ENCODE results near the gene DGKD.
"Not testable (repeated sequence)": the region's sequence is repeated elsewhere in the genome, so short reads cannot be mapped to it uniquely, and the experiment has no call there.

DGKD gene
- 114 to 140 reads per million in 2 donors for total RNA-seq

DNA sequence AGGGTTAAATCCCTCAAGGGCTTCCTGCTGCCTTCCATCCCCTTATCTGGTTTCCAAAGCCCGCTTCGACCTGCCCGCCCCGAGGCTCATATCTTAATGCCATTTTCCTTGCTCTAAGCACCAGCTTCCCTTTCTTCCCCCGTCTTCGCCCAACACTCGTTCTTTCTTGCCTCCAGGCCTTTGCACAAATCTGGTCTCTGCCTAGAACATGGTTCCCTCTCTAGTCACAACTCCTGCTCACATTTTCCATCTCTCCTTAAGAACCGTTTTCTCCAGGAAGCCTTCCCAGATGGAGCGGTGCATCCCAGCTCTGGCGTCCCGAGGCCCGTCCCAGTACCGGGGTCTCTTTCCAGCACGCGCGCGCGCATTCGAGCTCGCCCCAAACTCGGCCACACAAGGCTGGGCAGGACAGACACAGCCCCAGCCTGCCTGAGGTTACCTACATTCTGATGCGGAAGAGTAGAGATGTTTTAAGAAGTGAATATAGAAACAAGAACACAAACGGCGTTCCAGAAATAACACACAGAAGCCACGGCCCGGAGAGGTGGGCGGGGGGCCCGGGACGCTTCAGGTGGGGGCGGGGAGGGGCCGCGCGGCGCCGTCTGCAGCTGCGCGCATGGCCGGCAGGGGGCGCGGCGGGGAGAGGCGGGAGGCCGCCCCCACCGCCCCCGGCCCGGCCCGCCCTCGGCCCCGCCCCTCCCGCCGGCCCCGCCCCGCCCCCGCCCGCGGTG is at the start of gene DGKD:
Gene DGKD, plus strand, starts transcription at position 726 of the 731 bp plus-strand sequence. CDS start 25 bp downstream, outside the sequence.
- DNase-seq = peak; percentile 77

DNA sequence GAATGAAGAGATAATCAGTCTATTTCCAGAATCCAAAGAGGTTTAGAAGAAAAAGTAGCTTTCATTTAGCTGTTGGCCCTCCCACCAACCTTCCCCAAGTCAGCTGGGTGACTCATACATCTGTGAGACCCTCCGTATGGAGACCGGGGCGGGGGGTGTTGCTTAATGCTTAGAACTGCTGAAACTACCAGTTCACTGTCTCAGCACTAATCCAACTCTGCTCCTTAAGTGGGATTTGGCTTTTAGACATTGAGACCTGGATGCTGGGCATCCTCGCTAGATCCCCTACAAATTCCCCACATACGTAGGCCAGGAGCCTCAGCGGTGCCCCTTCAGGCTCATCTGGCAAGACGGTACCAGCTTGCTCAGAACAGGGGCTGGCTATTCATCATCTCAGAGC is 46.7 kb upstream of the DGKD start, which contains the start of gene SAG:
Gene SAG, plus strand, starts transcription at position 252 of the 400 bp plus-strand sequence. CDS start 1,374 bp downstream, outside the sequence.
- no peak for DNase-seq

DNA sequence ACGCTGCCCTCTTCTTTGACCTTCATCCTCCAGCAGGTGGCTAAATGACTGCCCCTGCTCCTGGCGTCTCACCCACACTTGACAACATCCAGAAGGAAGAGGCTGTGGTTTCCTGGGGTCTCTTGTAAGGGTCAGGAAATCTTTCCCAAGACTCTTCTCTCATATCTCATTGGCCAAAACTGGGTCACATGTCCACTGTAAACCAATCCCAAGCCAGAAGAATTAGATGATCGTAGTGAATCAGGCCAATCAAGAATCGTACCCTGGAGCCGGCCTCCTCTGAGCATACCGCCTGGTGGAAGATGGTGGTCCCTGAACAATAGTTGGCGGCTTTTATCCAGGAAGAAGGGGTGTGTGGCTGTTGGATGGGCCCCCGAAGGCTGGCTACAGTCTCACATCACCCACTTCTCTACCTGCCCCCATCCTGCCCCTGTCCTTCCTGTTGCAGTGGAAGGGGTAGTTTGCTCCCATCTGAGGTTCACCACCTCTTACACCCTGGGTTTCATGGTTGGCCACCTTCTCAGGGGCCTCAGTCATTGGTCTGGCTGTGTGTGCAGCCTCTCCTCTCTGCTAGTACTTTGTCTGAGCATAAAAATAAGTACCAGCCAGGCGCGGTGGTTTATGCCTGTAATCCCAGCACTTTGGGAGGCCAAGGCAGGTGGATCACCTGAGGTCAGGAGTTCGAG is 42.9 kb upstream of the DGKD start:
- DNase-seq = no peak

GRCh38 chr2:233312874-233313273 is 41.4 kb upstream of the DGKD start:
- DNase-seq = no peak

GRCh38 chr2:233314180-233314925 is 39.9 kb upstream of the DGKD start:
- DNase-seq = no peak

- DNase-seq = no peak
Observed at GRCh38 chr2:233317196-233317943, 36.9 kb upstream of the DGKD start.

DNA sequence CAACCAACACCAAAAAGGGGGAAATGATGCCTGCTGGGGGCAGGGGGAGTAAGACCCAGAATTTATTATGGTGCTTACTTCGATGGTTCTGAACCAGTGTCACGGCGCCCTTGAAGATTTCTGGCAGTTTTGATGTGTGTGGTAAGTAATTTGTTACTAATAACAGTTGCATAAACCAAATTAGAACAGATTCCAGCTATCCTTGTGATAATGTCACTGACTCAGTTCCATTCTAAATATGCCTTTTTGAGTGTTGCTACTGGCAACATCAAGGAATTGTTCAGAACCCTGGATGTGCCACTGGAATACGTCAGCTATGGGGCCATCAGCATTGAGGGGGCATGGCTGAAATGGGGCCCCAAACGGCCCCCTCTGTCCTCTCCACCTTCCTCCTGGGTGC is 35.0 kb upstream of the DGKD start:
- DNase-seq = no peak

GRCh38 chr2:233320470-233320869 is 33.8 kb upstream of the DGKD start:
- no peak for DNase-seq

GRCh38 chr2:233321166-233321565 is 33.1 kb upstream of the DGKD start:
- DNase-seq = no peak

DNA sequence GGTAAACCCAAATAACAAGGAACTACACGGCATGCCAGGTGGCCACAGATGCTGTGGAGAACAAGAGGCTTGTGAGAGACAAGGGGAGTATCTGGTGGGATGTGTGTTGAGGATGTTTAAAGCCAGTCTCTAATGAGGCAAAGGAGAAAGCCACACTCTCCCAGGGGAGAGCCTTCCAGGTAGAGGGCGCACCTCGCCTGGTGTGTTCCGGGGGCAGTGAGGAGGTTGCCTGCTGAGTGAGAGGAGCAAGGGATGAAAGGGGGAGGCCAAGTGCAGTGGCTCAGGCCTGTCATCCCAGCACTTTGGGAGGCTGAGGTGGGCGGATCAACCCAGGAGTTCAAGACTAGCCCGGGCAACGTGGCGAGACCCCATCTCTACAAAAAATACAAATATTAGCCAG is 30.4 kb upstream of the DGKD start:
- no peak for DNase-seq

DNA sequence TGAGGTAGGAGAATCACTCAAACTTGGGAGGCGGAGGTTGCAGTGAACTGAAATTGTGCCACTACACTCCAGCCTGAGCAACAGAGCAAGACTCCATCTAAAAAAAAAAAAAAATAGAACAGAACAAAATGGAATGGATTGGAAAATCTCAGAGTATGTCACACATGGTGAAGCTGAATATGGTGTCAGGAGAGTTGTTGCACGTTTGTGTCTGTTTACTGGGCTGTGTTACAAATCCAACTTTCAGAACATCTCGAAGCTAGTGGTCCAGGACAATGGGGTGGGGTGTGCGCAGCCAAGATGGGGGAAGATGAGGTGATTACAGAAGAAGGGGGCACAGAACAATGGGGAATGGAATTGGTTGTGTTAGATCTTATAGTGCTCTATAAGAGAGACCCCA is 29.0 kb upstream of the DGKD start:
- DNase-seq = no peak

- no peak for DNase-seq
Observed at GRCh38 chr2:233325814-233326213, 28.5 kb upstream of the DGKD start.

GRCh38 chr2:233326500-233326899 is 27.8 kb upstream of the DGKD start:
- DNase-seq = no peak

- DNase-seq = no peak
Observed at GRCh38 chr2:233328922-233329321, 25.4 kb upstream of the DGKD start.

- DNase-seq = no peak
Observed at GRCh38 chr2:233329489-233330135, 24.7 kb upstream of the DGKD start.

DNA sequence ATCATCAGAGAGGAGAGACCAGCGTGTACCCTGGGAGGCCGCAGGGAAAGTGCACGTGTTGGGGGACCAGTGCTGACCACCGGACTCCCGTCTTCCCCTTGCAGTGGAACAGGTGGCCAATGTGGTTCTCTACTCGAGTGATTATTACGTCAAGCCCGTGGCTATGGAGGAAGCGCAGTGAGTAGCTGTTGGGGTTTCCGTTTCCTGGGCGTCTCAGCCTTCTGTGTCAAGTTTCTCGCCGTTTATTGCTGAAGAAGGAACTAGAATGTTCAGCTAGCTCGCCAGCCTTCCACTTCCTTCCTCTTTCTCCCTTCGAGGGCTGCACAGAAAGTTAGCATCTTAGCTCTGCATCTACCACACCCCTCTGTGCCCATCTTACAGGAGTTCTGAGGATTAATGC is 22.8 kb upstream of the DGKD start:
- peak; percentile 59 for DNase-seq

- no peak for DNase-seq
Observed at GRCh38 chr2:233332125-233332524, 22.2 kb upstream of the DGKD start.

- no peak for DNase-seq
Observed at GRCh38 chr2:233334915-233335314, 19.4 kb upstream of the DGKD start.

- not testable (repeated sequence) for DNase-seq
Observed at GRCh38 chr2:233336091-233336490, 18.2 kb upstream of the DGKD start.

DNA sequence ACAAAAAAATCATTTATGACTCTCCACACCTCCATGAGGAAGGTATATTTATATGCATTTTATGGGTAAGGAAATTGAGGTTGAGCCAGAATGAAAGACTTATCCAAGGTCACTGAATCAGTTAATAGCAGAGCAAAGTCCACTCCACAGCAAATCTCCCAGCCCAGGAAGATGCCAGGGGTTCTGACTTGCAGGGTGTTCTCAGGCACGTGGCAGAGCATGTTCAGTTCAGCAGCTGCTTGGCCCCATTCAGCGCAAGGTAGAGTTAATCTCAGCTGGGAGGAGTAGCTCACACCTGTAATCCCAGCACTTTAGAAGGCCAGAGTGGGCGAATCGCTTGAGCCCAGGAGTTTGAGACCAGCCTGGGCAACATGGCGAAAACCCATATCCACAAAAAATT is 17.8 kb upstream of the DGKD start:
- DNase-seq = no peak

DNA sequence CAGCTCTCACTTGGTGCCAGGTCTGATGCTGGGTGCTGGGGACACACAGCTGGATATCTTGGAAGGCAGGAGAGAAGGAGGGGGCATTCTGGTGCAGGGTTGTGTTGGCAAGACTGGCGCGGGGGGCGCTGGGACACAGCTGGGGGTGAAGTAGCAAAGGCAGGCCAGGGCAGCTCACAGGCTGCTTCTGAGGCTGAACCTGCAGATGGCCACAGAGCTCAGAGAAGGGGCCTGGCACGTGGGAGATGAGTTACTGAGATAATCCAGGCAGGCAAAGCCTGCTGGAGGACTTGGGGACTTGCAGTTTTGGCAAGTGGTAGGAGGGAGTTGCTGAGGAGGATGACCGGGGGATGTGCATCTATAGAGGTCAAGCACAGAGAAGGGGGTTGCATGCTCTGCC is 16.2 kb upstream of the DGKD start:
- no peak for DNase-seq

DNA sequence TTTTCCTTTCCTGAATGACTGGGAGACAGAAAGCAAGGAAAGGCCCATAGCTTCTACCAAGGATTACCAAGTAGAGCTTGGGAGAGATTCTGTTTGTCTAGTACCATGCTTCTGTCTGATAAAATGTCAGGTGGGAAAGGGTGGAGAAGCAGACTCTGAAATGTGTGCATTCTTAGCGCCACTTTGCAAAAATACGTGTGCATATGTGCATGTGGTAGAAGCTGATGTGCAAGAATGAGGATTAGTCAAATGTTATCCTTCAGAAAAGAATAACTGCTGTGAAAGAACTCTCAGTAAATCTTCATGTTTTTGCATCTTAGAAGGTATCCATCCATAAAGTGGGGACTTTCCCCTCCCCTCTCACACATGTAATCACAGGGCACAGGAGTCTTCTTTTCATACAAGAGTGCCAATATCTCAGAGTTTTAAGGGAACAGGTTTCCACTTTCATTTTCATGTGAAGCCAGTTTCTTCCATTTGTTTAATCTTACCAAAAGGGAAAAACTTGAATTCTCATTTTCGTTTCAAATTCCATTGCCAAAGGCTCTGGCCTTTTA is 15.4 kb upstream of the DGKD start:
- no peak for DNase-seq
